Measurements from ENCODE around the gene DCHS1.

Gene DCHS1

GRCh38 chr11:6664551-6664950 is 8.9 kb upstream of the DCHS1 start:
- no CpG with 5 or more reads among the region's 1 CpG for WGBS (ENCODE audit: extremely low coverage, insufficient coverage, insufficient read length)
- Histone ChIP-seq H3K79me1 (ENCODE audit: low read length) (no peaks in the 10 kb centered on the region), H3K23ac (ENCODE audit: low read length) (no peak overlapping the region), H2BK120ac (ENCODE audit: insufficient read depth, low read length, poor library complexity) (no peak overlapping the region), H2BK5ac (ENCODE audit: low read depth, low read length, poor library complexity) (no peak overlapping the region), H3K27me3 (ENCODE audit: insufficient read depth, low read length) (no peaks in the 10 kb centered on the region), H3K4ac (ENCODE audit: low read depth, low read length) (no peak overlapping the region), H4K8ac (ENCODE audit: low read depth, low read length) (no peak overlapping the region), H3K9me3 (ENCODE audit: insufficient read depth, low read depth, low read length) (no peaks in the 10 kb centered on the region), H3K9ac (ENCODE audit: low read length) (no peak overlapping the region), H2AK5ac (ENCODE audit: low read length) (no peak overlapping the region), H2AFZ (ENCODE audit: insufficient read depth, low read length, poor library complexity) (no peak overlapping the region), H3K18ac (ENCODE audit: low read length) (no peak overlapping the region), H3K36me3 (ENCODE audit: control insufficient read depth in 1 of 2, insufficient read depth in 2 of 2, low read length in 2 of 2) (no peaks in the 10 kb centered on the region), H3K79me2 (ENCODE audit: control insufficient read depth, insufficient read depth, low read length, poor library complexity) (no peaks in the 10 kb centered on the region), H3K27ac (ENCODE audit: low read depth, low read length) (no peak overlapping the region), H2BK12ac (ENCODE audit: low read length) (no peak overlapping the region), H4K91ac (ENCODE audit: low read depth, low read length) (no peak overlapping the region), H4K12ac (ENCODE audit: low read depth, low read length) (no peak overlapping the region), H3K4me2 (ENCODE audit: low read length) (no peak overlapping the region), H3K4me3 (ENCODE audit: low read depth, low read length) (no peak overlapping the region), H3K14ac (ENCODE audit: low read length) (no peak overlapping the region), H3K4me1 (ENCODE audit: control insufficient read depth in 1 of 2, insufficient read depth in 2 of 2, low read length in 2 of 2) (no peaks in the 10 kb centered on the region)
- no peak for DNase-seq

DNA sequence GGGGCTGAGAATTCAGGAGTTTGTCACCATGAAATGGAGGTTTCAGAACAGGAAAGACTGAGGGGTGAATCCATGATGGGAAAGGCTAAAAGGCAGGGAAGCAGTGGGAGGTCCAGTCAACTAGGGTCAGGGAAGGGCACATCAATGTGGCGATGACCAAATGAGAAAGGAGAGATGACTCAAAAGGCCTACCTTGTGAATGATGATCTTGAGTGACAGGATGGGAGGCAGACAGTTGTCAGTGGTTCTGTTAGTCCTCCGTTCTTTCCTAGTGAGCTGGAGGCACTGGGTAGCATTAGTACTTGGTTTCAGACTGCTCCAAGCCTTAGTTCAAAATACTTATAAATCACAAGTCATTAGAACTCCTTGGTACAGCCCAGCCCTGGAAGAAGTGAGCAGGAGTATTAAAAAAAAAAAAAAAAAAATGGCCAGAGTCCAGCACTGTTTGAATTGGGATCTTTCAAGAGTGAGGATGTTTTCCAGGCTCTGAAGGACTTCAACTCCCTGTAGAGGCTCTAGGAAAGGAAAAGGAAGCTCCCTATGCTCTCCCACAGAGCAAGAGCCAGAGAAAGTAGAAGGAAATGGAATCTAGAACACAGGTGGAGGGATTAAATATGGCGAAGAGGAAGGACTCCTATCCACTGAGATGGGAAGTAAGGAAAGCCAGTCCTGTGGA is 8.3 kb upstream of the DCHS1 start:
- DNase-seq, result no peak
- Histone ChIP-seq H2BK5ac (ENCODE audit: low read depth, low read length, poor library complexity) (no peak overlapping the region), H3K36me3 (ENCODE audit: control insufficient read depth in 1 of 2, insufficient read depth in 2 of 2, low read length in 2 of 2) (no peaks in the 10 kb centered on the region), H3K27me3 (ENCODE audit: insufficient read depth, low read length) (no peaks in the 10 kb centered on the region), H3K27ac (ENCODE audit: low read depth, low read length) (no peak overlapping the region), H4K12ac (ENCODE audit: low read depth, low read length) (no peak overlapping the region), H2AFZ (ENCODE audit: insufficient read depth, low read length, poor library complexity) (no peak overlapping the region), H3K4me1 (ENCODE audit: control insufficient read depth in 1 of 2, insufficient read depth in 2 of 2, low read length in 2 of 2) (no peaks in the 10 kb centered on the region), H3K23ac (ENCODE audit: low read length) (no peak overlapping the region), H2AK5ac (ENCODE audit: low read length) (no peak overlapping the region), H2BK12ac (ENCODE audit: low read length) (no peak overlapping the region), H3K4me2 (ENCODE audit: low read length) (no peak overlapping the region), H3K79me2 (ENCODE audit: control insufficient read depth, insufficient read depth, low read length, poor library complexity) (no peaks in the 10 kb centered on the region), H3K79me1 (ENCODE audit: low read length) (no peaks in the 10 kb centered on the region), H3K14ac (ENCODE audit: low read length) (no peak overlapping the region), H3K18ac (ENCODE audit: low read length) (no peak overlapping the region), H4K91ac (ENCODE audit: low read depth, low read length) (no peak overlapping the region), H2BK120ac (ENCODE audit: insufficient read depth, low read length, poor library complexity) (no peak overlapping the region), H4K8ac (ENCODE audit: low read depth, low read length) (no peak overlapping the region), H3K4me3 (ENCODE audit: low read depth, low read length) (no peak overlapping the region), H3K9ac (ENCODE audit: low read length) (no peak overlapping the region), H3K4ac (ENCODE audit: low read depth, low read length) (no peak overlapping the region), H3K9me3 (ENCODE audit: insufficient read depth, low read depth, low read length) (no peaks in the 10 kb centered on the region)
- WGBS (ENCODE audit: extremely low coverage, insufficient coverage, insufficient read length), result no CpG with 5 or more reads among the region's 3 CpGs

- Histone ChIP-seq H3K79me1 (ENCODE audit: low read length) (no peaks in the 10 kb centered on the region), H3K9ac (ENCODE audit: low read length) (no peak overlapping the region), H2BK12ac (ENCODE audit: low read length) (no peak overlapping the region), H2AFZ (ENCODE audit: insufficient read depth, low read length, poor library complexity) (no peak overlapping the region), H3K23ac (ENCODE audit: low read length) (no peak overlapping the region), H2BK5ac (ENCODE audit: low read depth, low read length, poor library complexity) (no peak overlapping the region), H4K8ac (ENCODE audit: low read depth, low read length) (no peak overlapping the region), H3K9me3 (ENCODE audit: insufficient read depth, low read depth, low read length) (no peaks in the 10 kb centered on the region), H3K4me2 (ENCODE audit: low read length) (no peak overlapping the region), H2BK120ac (ENCODE audit: insufficient read depth, low read length, poor library complexity) (no peak overlapping the region), H3K36me3 (ENCODE audit: control insufficient read depth in 1 of 2, insufficient read depth in 2 of 2, low read length in 2 of 2) (no peaks in the 10 kb centered on the region), H3K18ac (ENCODE audit: low read length) (no peak overlapping the region), H4K12ac (ENCODE audit: low read depth, low read length) (no peak overlapping the region), H3K27me3 (ENCODE audit: insufficient read depth, low read length) (peaks cover 10% of the 10 kb centered on the region), H3K4ac (ENCODE audit: low read depth, low read length) (no peak overlapping the region), H3K79me2 (ENCODE audit: control insufficient read depth, insufficient read depth, low read length, poor library complexity) (no peaks in the 10 kb centered on the region), H3K27ac (ENCODE audit: low read depth, low read length) (no peak overlapping the region), H2AK5ac (ENCODE audit: low read length) (no peak overlapping the region), H3K4me3 (ENCODE audit: low read depth, low read length) (no peak overlapping the region), H3K14ac (ENCODE audit: low read length) (no peak overlapping the region), H3K4me1 (ENCODE audit: control insufficient read depth in 1 of 2, insufficient read depth in 2 of 2, low read length in 2 of 2) (no peaks in the 10 kb centered on the region), H4K91ac (ENCODE audit: low read depth, low read length) (no peak overlapping the region)
- DNase-seq, result no peak
- no CpG with 5 or more reads among the region's 3 CpGs for WGBS (ENCODE audit: extremely low coverage, insufficient coverage, insufficient read length)
Measured at GRCh38 chr11:6660712-6661111, 5.1 kb upstream of the DCHS1 start.

GRCh38 chr11:6658647-6659046 is 3.0 kb upstream of the DCHS1 start:
- peaks cover 0 to 6% of the 10 kb centered on the region in 2 experiments for H3K4me1 ChIP-seq (ENCODE audit: control insufficient read depth in 1 of 2, insufficient read depth in 2 of 2, low read length in 2 of 2)
- H3K27me3 ChIP-seq (ENCODE audit: insufficient read depth, low read length), result peaks cover 27% of the 10 kb centered on the region
- no peak overlapping the region for H2AK5ac ChIP-seq (ENCODE audit: low read length)
- H3K4ac ChIP-seq (ENCODE audit: low read depth, low read length), result no peak overlapping the region
- no peak overlapping the region for H4K12ac ChIP-seq (ENCODE audit: low read depth, low read length)
- H3K23ac ChIP-seq (ENCODE audit: low read length), result no peak overlapping the region
- no peak overlapping the region for H3K14ac ChIP-seq (ENCODE audit: low read length)
- H4K8ac ChIP-seq (ENCODE audit: low read depth, low read length), result no peak overlapping the region
- H2BK5ac ChIP-seq (ENCODE audit: low read depth, low read length, poor library complexity), result no peak overlapping the region
- no peak overlapping the region for H3K27ac ChIP-seq (ENCODE audit: low read depth, low read length)
- no peak overlapping the region for H2AFZ ChIP-seq (ENCODE audit: insufficient read depth, low read length, poor library complexity)
- H4K91ac ChIP-seq (ENCODE audit: low read depth, low read length), result no peak overlapping the region
- no peak overlapping the region for H3K9ac ChIP-seq (ENCODE audit: low read length)
- no peak overlapping the region for H3K4me3 ChIP-seq (ENCODE audit: low read depth, low read length)
- H3K18ac ChIP-seq (ENCODE audit: low read length), result no peak overlapping the region
- H3K4me2 ChIP-seq (ENCODE audit: low read length), result no peak overlapping the region
- no peaks in the 10 kb centered on the region for H3K79me2 ChIP-seq (ENCODE audit: control insufficient read depth, insufficient read depth, low read length, poor library complexity)
- DNase-seq, result no peak
- no peaks in the 10 kb centered on the region for H3K9me3 ChIP-seq (ENCODE audit: insufficient read depth, low read depth, low read length)
- H2BK120ac ChIP-seq (ENCODE audit: insufficient read depth, low read length, poor library complexity), result no peak overlapping the region
- no peak overlapping the region for H2BK12ac ChIP-seq (ENCODE audit: low read length)
- no peaks in the 10 kb centered on the region for H3K36me3 ChIP-seq (ENCODE audit: control insufficient read depth in 1 of 2, insufficient read depth in 2 of 2, low read length in 2 of 2)
- no peaks in the 10 kb centered on the region for H3K79me1 ChIP-seq (ENCODE audit: low read length)

All from trophoblast cell (in vitro differentiated cells and primary cell).